H9 (cell line): ENCODE data around the gene PAK6. TPM values are rescaled to one million over a fixed set of nuclear protein-coding genes. Genes with fewer than 3 reads are reported as not detected.

Source experiments
- DNase-seq: peaks from one replicate; pipeline ENCODE4 v3.0.0-alpha.2; 2017
- H2AFZ ChIP-seq: one replicate; pipeline ENCODE4 v1.6.1; 2013; ENCODE audit warnings: mild to moderate bottlenecking, low read length, control low read depth, moderate library complexity
- H2AK5ac ChIP-seq: 2 replicates; pipeline ENCODE4 v1.6.1; 2013; ENCODE audit warnings: low read length, control low read depth, mixed read lengths; ENCODE audit not compliant: insufficient read length
- H2BK120ac ChIP-seq: one replicate; pipeline ENCODE4 v1.6.1; 2013; ENCODE audit warnings: low read depth, mild to moderate bottlenecking, low read length, control low read depth, inconsistent platforms; ENCODE audit not compliant: poor library complexity, severe bottlenecking
- H2BK12ac ChIP-seq: 2 replicates; pipeline ENCODE4 v1.6.1; 2013; ENCODE audit warnings: low read length, control low read depth, mixed read lengths, low read depth; ENCODE audit not compliant: insufficient read length
- H2BK15ac ChIP-seq: 2 replicates; pipeline ENCODE4 v1.6.1; 2013; ENCODE audit warnings: low read depth, low read length, control low read depth
- H2BK20ac ChIP-seq: one replicate; pipeline ENCODE4 v1.6.1; 2013; ENCODE audit warnings: low read depth, mild to moderate bottlenecking, low read length, control low read depth, inconsistent platforms; ENCODE audit not compliant: poor library complexity, severe bottlenecking
- H2BK5ac ChIP-seq: 2 replicates; pipeline ENCODE4 v1.6.1; 2013; ENCODE audit warnings: low read length, control low read depth, mixed read lengths; ENCODE audit not compliant: insufficient read length
- H3K14ac ChIP-seq: 2 replicates; pipeline ENCODE4 v1.6.1; 2013; ENCODE audit warnings: low read length, control low read depth; ENCODE audit not compliant: insufficient read depth
- H3K18ac ChIP-seq: 2 replicates; pipeline ENCODE4 v1.6.1; 2013; ENCODE audit warnings: low read depth, mild to moderate bottlenecking, mixed read lengths, low read length, control low read depth; ENCODE audit not compliant: insufficient read length
- H3K23ac ChIP-seq: 2 replicates; pipeline ENCODE4 v1.6.1; 2013; ENCODE audit warnings: low read length, control low read depth, mixed read lengths, low read depth; ENCODE audit not compliant: insufficient read length
- H3K23me2 ChIP-seq: 2 replicates; pipeline ENCODE4 v1.6.1; 2013; ENCODE audit warnings: low read depth, mild to moderate bottlenecking, mixed read lengths, low read length, control low read depth; ENCODE audit not compliant: insufficient read length, poor library complexity, severe bottlenecking
- H3K27ac ChIP-seq: 2 replicates; pipeline ENCODE4 v1.5.1; 2013; ENCODE audit warnings: low read length, control low read depth, mixed read lengths, low read depth; ENCODE audit not compliant: insufficient read length
- H3K27me3 ChIP-seq: 2 replicates; pipeline ENCODE4 v1.6.1; 2013; ENCODE audit warnings: low read length, control low read depth, inconsistent platforms; ENCODE audit not compliant: insufficient read depth
- H3K4ac ChIP-seq: 2 replicates; pipeline ENCODE4 v1.6.1; 2013; ENCODE audit warnings: low read depth, mild to moderate bottlenecking, control low read depth, inconsistent platforms, low read length, moderate library complexity
- H3K4me1 ChIP-seq: 2 replicates; pipeline ENCODE4 v1.6.1; 2013; ENCODE audit warnings: low read length, control low read depth, inconsistent platforms; ENCODE audit not compliant: insufficient read depth
- H3K4me2 ChIP-seq: 2 replicates; pipeline ENCODE4 v1.6.1; 2013; ENCODE audit warnings: low read length, control low read depth, mixed read lengths; ENCODE audit not compliant: insufficient read length, insufficient read depth
- H3K56ac ChIP-seq: 2 replicates; pipeline ENCODE4 v1.6.1; 2013; ENCODE audit warnings: low read depth, mild to moderate bottlenecking, mixed read lengths, low read length, control low read depth; ENCODE audit not compliant: insufficient read length
- H3K79me1 ChIP-seq: 2 replicates; pipeline ENCODE4 v1.6.1; 2013; ENCODE audit warnings: low read depth, mild to moderate bottlenecking, moderate library complexity, low read length, control low read depth, inconsistent platforms; ENCODE audit not compliant: insufficient read depth, poor library complexity, severe bottlenecking
- H3K79me2 ChIP-seq: 2 replicates; pipeline ENCODE4 v1.6.1; 2013; ENCODE audit warnings: low read length, control low read depth, inconsistent platforms; ENCODE audit not compliant: insufficient read depth
- H3K9ac ChIP-seq: 2 replicates; pipeline ENCODE4 v1.6.1; 2013; ENCODE audit warnings: low read length, control low read depth, mixed read lengths; ENCODE audit not compliant: insufficient read length; ENCODE audit errors: extremely low read depth
- H3K9me3 ChIP-seq: one replicate; pipeline ENCODE4 v1.6.1; 2013; ENCODE audit warnings: low read depth, low read length, inconsistent platforms; ENCODE audit not compliant: control insufficient read depth
- H3T11ph ChIP-seq: one replicate; pipeline ENCODE4 v1.6.1; 2013; ENCODE audit warnings: mild to moderate bottlenecking, low read length, control low read depth, inconsistent platforms
- H4K20me1 ChIP-seq: one replicate; pipeline ENCODE4 v1.6.1; 2013; ENCODE audit not compliant: control insufficient read depth, insufficient read length, insufficient read depth
- H4K5ac ChIP-seq: 2 replicates; pipeline ENCODE4 v1.6.1; 2013; ENCODE audit warnings: low read depth, mild to moderate bottlenecking, mixed read lengths, low read length, control low read depth; ENCODE audit not compliant: insufficient read length
- H4K8ac ChIP-seq: replicated peaks from 2 replicates; pipeline ENCODE4 v1.6.1; 2013; ENCODE audit warnings: low read length, control low read depth, mixed read lengths, low read depth; ENCODE audit not compliant: insufficient read length
- H4K91ac ChIP-seq: 2 replicates; pipeline ENCODE4 v1.6.1; 2013; ENCODE audit warnings: low read depth, mild to moderate bottlenecking, moderate library complexity, mixed read lengths, low read length, control low read depth; ENCODE audit not compliant: insufficient read length
- H3K27ac Mint-ChIP-seq, 3 experiments: 2 replicates in 2 of 3; 3 replicates in 1 of 3; pipeline ENCODE4 v1.8.0; 2020 to 2021; ENCODE audit warnings: mixed read lengths in 3 of 3, mild to moderate bottlenecking in 1 of 3, moderate library complexity in 1 of 3
- H3K27me3 Mint-ChIP-seq: 2 replicates; pipeline ENCODE4 v1.8.0; 2021; ENCODE audit warnings: low read depth, mild to moderate bottlenecking, moderate library complexity, mixed read lengths
- H3K36me3 Mint-ChIP-seq, 3 experiments: 2 replicates in 2 of 3; 3 replicates in 1 of 3; pipeline ENCODE4 v1.8.0; 2020 to 2021; ENCODE audit warnings: low read depth in 3 of 3, mixed read lengths in 3 of 3; ENCODE audit not compliant: insufficient read depth in 1 of 3
- H3K4me1 Mint-ChIP-seq, 2 experiments: 2 replicates each; pipeline ENCODE4 v1.8.0; 2020; ENCODE audit warnings: mixed read lengths in 2 of 2
- H3K4me3 Mint-ChIP-seq, 2 experiments: 2 replicates in 1 of 2; 3 replicates in 1 of 2; pipeline ENCODE4 v1.8.0; 2020 to 2021; ENCODE audit warnings: mild to moderate bottlenecking in 2 of 2, mixed read lengths in 2 of 2, moderate library complexity in 1 of 2
- H3K9me3 Mint-ChIP-seq, 2 experiments: 2 replicates in 1 of 2; 3 replicates in 1 of 2; pipeline ENCODE4 v1.8.0; 2020; ENCODE audit warnings: mild to moderate bottlenecking in 2 of 2, mixed read lengths in 2 of 2, moderate library complexity in 1 of 2
- CTCF ChIP-seq: fragments of 200-600 bp; sonication (generic); conservative IDR thresholded peaks from 3 replicates; pipeline ENCODE4 v1.8.0; 2021; ENCODE audit warnings: antibody characterized with exemption, mild to moderate bottlenecking
- WGBS: extraction: QIAGEN DNeasy Blood & Tissue Kit; methylation state at CpG from one replicate; pipeline ENCODE4 v1.1.7; 2013; ENCODE audit warnings: missing lambda C conversion rate, low lambda C conversion rate, mixed read lengths; ENCODE audit not compliant: insufficient read length; ENCODE audit errors: extremely low coverage; 5-methylcytosine and 5-hydroxymethylcytosine counted together
- long read RNA-seq: library from polyadenylated mRNA; unstranded; transcript quantifications from one replicate; pipeline ENCODE4 v2.0.0, GENCODE V29; 2020
- total RNA-seq: library from RNA; stranded (reverse); gene quantifications from 2 replicates; pipeline ENCODE4 v1.2.1, GENCODE V29; 2021

Gene PAK6
- total RNA-seq, result 7.0 and 7.4 TPM in 2 replicates
- long read RNA-seq, partial matches to known transcripts, result 6 of 29 reads
- long read RNA-seq, other reads (novel, unspliced or antisense), result 23 of 29 reads

- Histone ChIP-seq H3K23me2 (peaks cover 8% of the 10 kb centered on the region), H3K79me2 (no peaks in the 10 kb centered on the region), H3K4me1 (no peaks in the 10 kb centered on the region; the same call in 1 of the 2 replicates), H2BK5ac (no peak within 1 kb of the TSS), H2AFZ (no peak within 1 kb of the TSS), H3K23ac (no peak within 1 kb of the TSS), H3K18ac (peak within 1 kb of the TSS; percentile 32), H3K27me3 (no peaks in the 10 kb centered on the region), H3K9ac (peak within 1 kb of the TSS; percentile 3), H3K56ac (no peak within 1 kb of the TSS), H4K20me1 (no peaks in the 10 kb centered on the region), H3T11ph (no peak within 1 kb of the TSS), H3K9me3 (no peaks in the 10 kb centered on the region), H3K4me2 (peak within 1 kb of the TSS; percentile 37), H2BK12ac (no peak within 1 kb of the TSS), H3K4ac (no peak within 1 kb of the TSS), H3K79me1 (no peaks in the 10 kb centered on the region), H2BK20ac (no peak within 1 kb of the TSS), H3K27ac (no peak within 1 kb of the TSS), H3K14ac (peak within 1 kb of the TSS; percentile 24), H2AK5ac (no peak within 1 kb of the TSS), H4K91ac (no peak within 1 kb of the TSS), H4K8ac (no peak within 1 kb of the TSS), H2BK15ac (no peak within 1 kb of the TSS), H2BK120ac (no peak within 1 kb of the TSS), H4K5ac (no peak within 1 kb of the TSS)
- no peaks in the 10 kb centered on the region for H3K9me3 Mint-ChIP-seq
- WGBS, result no CpG with 5 or more reads among the region's 39 CpGs
- peak within 1 kb of the TSS; percentile 17 to 59 (median 54); a peak in 3 of 7 replicates for H3K27ac Mint-ChIP-seq
- TF ChIP-seq CTCF, result no peak
- DNase-seq, result peak; percentile 88
- peaks cover 0 to 2% (median 0%) of the 10 kb centered on the region in 3 experiments; a peak in 1 of 7 replicates for H3K36me3 Mint-ChIP-seq
- peak within 1 kb of the TSS; percentile 51 to 72 for H3K4me3 Mint-ChIP-seq
- H3K27me3 Mint-ChIP-seq, result peaks cover 18% of the 10 kb centered on the region
- peaks cover 26 to 29% of the 10 kb centered on the region in 2 experiments for H3K4me1 Mint-ChIP-seq
Measured at GRCh38 chr15:40238532-40239403, at the start of gene PAK6. Gene PAK6 (plus strand): TSS chr15:40239063. CDS start chr15:40264786, 25,723 bp downstream.
